Measurements from ENCODE around the gene FAM210A.
"Not testable (repeated sequence)": the region's sequence is repeated elsewhere in the genome, so short reads cannot be mapped to it uniquely, and the experiment has no call there.

FAM210A gene

DNA sequence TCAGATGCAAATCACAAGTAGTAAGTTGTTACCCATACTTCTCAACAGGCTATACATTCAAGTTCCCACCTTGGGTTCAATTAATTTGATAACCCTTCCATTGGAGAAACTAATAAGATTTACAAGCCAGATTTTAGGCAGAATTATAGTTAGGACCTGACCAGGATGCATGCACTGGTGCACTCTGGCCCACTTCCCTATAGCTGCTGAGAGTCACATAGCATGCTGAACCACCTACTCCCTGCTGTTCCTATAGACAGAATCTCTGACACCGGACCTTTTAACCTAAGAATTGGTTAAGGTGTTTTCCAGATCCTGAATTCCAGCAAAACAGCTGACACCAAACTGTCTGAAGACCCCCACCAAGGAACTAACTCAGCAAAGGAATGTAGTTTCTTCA, 26.2 kb downstream of the FAM210A start:
- TF ChIP-seq, protein P1, sequence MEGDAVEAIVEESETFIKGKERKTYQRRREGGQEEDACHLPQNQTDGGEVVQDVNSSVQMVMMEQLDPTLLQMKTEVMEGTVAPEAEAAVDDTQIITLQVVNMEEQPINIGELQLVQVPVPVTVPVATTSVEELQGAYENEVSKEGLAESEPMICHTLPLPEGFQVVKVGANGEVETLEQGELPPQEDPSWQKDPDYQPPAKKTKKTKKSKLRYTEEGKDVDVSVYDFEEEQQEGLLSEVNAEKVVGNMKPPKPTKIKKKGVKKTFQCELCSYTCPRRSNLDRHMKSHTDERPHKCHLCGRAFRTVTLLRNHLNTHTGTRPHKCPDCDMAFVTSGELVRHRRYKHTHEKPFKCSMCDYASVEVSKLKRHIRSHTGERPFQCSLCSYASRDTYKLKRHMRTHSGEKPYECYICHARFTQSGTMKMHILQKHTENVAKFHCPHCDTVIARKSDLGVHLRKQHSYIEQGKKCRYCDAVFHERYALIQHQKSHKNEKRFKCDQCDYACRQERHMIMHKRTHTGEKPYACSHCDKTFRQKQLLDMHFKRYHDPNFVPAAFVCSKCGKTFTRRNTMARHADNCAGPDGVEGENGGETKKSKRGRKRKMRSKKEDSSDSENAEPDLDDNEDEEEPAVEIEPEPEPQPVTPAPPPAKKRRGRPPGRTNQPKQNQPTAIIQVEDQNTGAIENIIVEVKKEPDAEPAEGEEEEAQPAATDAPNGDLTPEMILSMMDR (IDR thresholded peaks at IDR 0.05; ENCODE audit: low read length) = no peak
- TF ChIP-seq EZH2 (IDR thresholded peaks at IDR 0.05; ENCODE audit: borderline replicate concordance, low read length) = no peak
- H3F3A ChIP-seq (ENCODE audit: insufficient read depth, low read length) = no peaks in the 10 kb centered on the region; the same call in 1 of the 2 replicates
- no peaks in the 10 kb centered on the region for H3K27me3 ChIP-seq (ENCODE audit: insufficient read depth, low read length)
- H3K9me2 ChIP-seq (ENCODE audit: low read depth, low read length) = no peaks in the 10 kb centered on the region
- no peak overlapping the region for H3K9ac ChIP-seq (ENCODE audit: low read length)
- no peak overlapping the region for H3K4me2 ChIP-seq (ENCODE audit: low read length)
- peaks cover 75% of the 10 kb centered on the region for H3K79me2 ChIP-seq (ENCODE audit: insufficient read depth, low read length)
- no peak overlapping the region for H3K27ac ChIP-seq (ENCODE audit: low read depth, low read length, poor library complexity, severe bottlenecking)
- H3K4me3 ChIP-seq (ENCODE audit: low read depth, low read length, poor library complexity, severe bottlenecking) = no peak overlapping the region
- H3K9me3 ChIP-seq (ENCODE audit: low read length) = peaks cover 71% of the 10 kb centered on the region
- H2AFZ ChIP-seq (ENCODE audit: low read length) = no peak overlapping the region
- peaks cover 36% of the 10 kb centered on the region for H3K36me3 ChIP-seq (ENCODE audit: insufficient read depth, low read length)
- no peaks in the 10 kb centered on the region for H4K20me1 ChIP-seq (ENCODE audit: insufficient read depth, low read length)
- H3K4me1 ChIP-seq (ENCODE audit: insufficient read depth, low read length, severe bottlenecking) = no peaks in the 10 kb centered on the region

DNA sequence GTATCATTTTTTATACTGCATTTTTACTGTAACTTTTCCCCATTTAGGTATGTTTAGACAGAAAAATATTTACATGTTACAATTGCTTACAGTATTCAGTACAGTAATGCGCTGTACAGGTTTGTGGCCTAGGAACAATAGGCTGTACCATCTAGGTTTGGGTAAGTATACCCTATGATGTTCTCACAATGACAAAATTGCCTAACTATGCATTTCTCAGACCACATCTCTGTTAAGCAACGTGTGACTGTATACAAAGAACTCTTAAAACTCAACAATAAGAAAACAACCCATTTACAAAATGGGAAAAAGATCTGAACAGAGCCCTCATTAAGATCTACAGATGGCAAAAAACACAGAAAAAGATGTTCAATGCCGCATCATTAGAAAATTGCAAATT, 29.4 kb downstream of the FAM210A start:
- Histone ChIP-seq H3F3A (ENCODE audit: insufficient read depth, low read length) (no peaks in the 10 kb centered on the region; the same call in 1 of the 2 replicates), H3K27me3 (ENCODE audit: insufficient read depth, low read length) (no peaks in the 10 kb centered on the region), H3K4me1 (ENCODE audit: insufficient read depth, low read length, severe bottlenecking) (no peaks in the 10 kb centered on the region), H3K27ac (ENCODE audit: low read depth, low read length, poor library complexity, severe bottlenecking) (no peak overlapping the region), H2AFZ (ENCODE audit: low read length) (no peak overlapping the region), H3K9me2 (ENCODE audit: low read depth, low read length) (no peaks in the 10 kb centered on the region), H3K4me3 (ENCODE audit: low read depth, low read length, poor library complexity, severe bottlenecking) (no peak overlapping the region), H3K36me3 (ENCODE audit: insufficient read depth, low read length) (peaks cover 18% of the 10 kb centered on the region), H3K9me3 (ENCODE audit: low read length) (peaks cover 39% of the 10 kb centered on the region), H3K4me2 (ENCODE audit: low read length) (no peak overlapping the region), H3K9ac (ENCODE audit: low read length) (no peak overlapping the region), H3K79me2 (ENCODE audit: insufficient read depth, low read length) (peaks cover 54% of the 10 kb centered on the region), H4K20me1 (ENCODE audit: insufficient read depth, low read length) (no peaks in the 10 kb centered on the region)
- TF ChIP-seq EZH2 (IDR thresholded peaks at IDR 0.05; ENCODE audit: borderline replicate concordance, low read length) = no peak
- TF ChIP-seq, protein P1 (IDR thresholded peaks at IDR 0.05; ENCODE audit: low read length) = no peak

DNA sequence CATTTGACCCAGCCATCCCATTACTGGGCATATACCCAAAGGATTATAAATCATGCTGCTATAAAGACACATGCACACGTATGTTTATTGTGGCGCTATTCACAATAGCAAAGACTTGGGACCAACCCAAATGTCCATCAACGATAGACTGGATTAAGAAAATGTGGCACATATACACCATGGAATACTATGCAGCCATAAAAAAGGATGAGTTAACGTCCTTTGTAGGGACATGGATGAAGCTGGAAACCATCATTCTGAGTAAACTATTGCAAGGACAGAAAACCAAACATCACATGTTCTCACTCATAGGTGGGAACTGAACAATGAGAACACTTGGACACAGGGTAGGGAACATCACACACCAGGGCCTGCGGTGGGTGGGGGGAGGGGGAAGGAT, 31.0 kb downstream of the FAM210A start:
- not testable (repeated sequence) for H4K20me1 ChIP-seq (ENCODE audit: insufficient read depth, low read length); H2AFZ ChIP-seq (ENCODE audit: low read length); H3K4me2 ChIP-seq (ENCODE audit: low read length); H3F3A ChIP-seq (ENCODE audit: insufficient read depth, low read length); H3K4me1 ChIP-seq (ENCODE audit: insufficient read depth, low read length, severe bottlenecking); H3K9ac ChIP-seq (ENCODE audit: low read length); H3K27ac ChIP-seq (ENCODE audit: low read depth, low read length, poor library complexity, severe bottlenecking); H3K4me3 ChIP-seq (ENCODE audit: low read depth, low read length, poor library complexity, severe bottlenecking); H3K9me2 ChIP-seq (ENCODE audit: low read depth, low read length); H3K27me3 ChIP-seq (ENCODE audit: insufficient read depth, low read length)
- peaks cover 17% of the 10 kb centered on the region for H3K36me3 ChIP-seq (ENCODE audit: insufficient read depth, low read length)
- peaks cover 24% of the 10 kb centered on the region for H3K9me3 ChIP-seq (ENCODE audit: low read length)
- H3K79me2 ChIP-seq (ENCODE audit: insufficient read depth, low read length) = peaks cover 53% of the 10 kb centered on the region

DNA sequence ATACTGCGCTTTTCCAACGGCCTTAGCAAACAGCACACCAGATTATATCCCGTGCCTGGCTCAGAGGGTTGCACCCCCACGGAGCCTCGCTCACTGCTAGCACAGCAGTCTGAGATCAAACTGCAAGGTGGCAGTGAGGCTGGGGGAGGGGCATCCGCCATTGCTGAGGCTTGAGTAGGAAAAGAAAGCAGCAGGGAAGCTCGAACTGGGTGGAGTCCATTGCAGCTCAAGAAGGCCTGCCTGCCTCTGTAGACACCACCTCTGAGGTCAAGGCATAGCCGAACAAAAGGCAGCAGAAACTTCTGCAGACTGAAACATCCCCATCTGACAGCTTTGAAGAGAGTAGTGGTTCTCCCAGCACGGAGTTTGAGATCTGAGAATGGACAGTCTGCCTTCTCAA, 36.3 kb downstream of the FAM210A start:
- H3K79me2 ChIP-seq (ENCODE audit: insufficient read depth, low read length) = peaks cover 49% of the 10 kb centered on the region
- not testable (repeated sequence) for H4K20me1 ChIP-seq (ENCODE audit: insufficient read depth, low read length); H3K4me3 ChIP-seq (ENCODE audit: low read depth, low read length, poor library complexity, severe bottlenecking); H3F3A ChIP-seq (ENCODE audit: insufficient read depth, low read length); H2AFZ ChIP-seq (ENCODE audit: low read length); H3K4me2 ChIP-seq (ENCODE audit: low read length); H3K9me2 ChIP-seq (ENCODE audit: low read depth, low read length); H3K27me3 ChIP-seq (ENCODE audit: insufficient read depth, low read length); H3K27ac ChIP-seq (ENCODE audit: low read depth, low read length, poor library complexity, severe bottlenecking); H3K9ac ChIP-seq (ENCODE audit: low read length); H3K4me1 ChIP-seq (ENCODE audit: insufficient read depth, low read length, severe bottlenecking)
- peaks cover 30% of the 10 kb centered on the region for H3K36me3 ChIP-seq (ENCODE audit: insufficient read depth, low read length)
- H3K9me3 ChIP-seq (ENCODE audit: low read length) = peaks cover 12% of the 10 kb centered on the region; the same call in 1 of the 2 replicates

All from OCI-LY1 (cell line).